NCI-H82 treated with DMSO at 0.1 percent for 48 hours (cell line): ENCODE results near the gene SGSM1.

Source experiments
- DNase-seq: peaks from one replicate; lab custom pipeline; 2025; ENCODE audit not compliant: unreplicated experiment; lab: John Stamatoyannopoulos, UW

SGSM1 gene

DNA sequence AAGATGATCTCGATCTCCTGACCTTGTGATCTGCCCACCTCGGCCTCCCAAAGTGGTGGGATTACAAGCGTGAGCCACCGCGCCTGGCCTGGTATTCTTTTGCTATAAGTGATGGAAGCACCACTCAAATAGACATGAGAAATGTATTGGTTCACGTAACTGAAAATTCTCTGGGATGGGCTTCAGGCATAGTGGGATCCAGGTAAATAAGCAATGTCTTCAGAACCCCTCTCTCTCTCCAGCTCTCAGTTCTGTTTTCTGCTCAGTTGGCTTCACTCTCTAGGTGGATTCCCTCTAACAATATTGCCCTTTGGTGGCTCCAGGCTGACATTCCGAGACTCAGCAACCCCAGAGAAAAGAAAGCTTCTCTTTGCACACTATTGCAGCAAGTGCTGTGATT, 141.4 kb downstream of the SGSM1 start:
- DNase-seq: no peak

DNA sequence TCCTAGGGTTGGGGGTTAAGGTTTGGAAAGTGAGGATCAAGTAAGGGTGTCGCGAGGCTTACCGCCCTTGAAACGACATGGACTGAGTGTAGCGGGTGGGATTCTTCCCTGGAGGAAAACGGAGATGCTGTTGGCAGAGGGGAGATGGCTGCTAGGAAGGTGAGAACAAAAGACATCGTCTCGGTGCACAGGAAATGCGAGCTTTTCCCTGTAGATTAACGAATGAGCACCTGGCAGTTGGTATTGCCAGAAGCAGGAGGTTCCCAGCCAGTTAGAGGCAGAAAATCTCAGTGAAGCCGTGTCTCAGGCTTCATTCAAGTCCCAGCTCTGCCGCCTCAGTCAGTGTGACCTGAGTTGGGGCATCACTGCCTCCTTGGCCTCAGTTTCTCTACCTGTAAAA, 141.9 kb downstream of the SGSM1 start:
- DNase-seq: no peak

DNA sequence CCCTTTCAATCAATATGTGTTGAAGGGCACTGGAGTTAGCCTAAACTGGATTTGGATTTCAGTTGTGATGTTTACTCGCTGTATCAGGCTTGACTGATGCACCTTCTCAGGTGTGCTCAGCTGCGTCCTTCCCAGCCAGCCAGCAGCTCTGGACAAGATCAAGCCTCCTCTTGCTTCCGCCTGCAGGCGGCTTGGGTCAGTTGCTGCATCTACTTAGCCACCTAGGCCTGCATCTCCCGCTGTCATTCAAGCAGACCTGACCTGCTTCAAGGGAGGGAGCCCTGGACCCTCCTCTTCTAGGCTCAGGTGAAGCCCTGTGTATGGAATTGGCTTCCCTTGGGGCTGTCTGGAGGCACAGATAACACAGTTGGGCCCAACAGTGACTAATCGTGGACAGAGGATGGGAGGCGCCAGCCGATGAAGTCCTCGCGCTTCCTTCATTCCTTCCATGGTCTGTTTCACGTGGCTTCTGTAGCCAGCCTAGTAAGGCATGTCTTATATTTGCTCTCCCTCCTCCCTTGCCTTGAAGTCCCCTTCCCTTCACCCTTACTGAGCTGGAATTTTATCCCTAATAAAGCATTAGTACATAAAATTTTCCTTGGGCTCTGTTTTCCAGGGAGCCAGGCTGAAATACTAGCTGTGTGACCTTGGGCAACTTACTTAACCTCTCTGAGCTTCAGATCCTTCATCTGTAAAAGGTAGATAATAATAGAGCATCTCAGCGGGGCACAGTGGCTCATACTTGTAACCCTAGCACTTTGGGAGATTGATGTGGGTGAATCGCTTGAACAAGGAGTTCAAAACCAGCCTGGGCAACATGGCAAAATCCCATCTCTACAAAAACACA, 142.6 kb downstream of the SGSM1 start:
- DNase-seq: no peak

DNA sequence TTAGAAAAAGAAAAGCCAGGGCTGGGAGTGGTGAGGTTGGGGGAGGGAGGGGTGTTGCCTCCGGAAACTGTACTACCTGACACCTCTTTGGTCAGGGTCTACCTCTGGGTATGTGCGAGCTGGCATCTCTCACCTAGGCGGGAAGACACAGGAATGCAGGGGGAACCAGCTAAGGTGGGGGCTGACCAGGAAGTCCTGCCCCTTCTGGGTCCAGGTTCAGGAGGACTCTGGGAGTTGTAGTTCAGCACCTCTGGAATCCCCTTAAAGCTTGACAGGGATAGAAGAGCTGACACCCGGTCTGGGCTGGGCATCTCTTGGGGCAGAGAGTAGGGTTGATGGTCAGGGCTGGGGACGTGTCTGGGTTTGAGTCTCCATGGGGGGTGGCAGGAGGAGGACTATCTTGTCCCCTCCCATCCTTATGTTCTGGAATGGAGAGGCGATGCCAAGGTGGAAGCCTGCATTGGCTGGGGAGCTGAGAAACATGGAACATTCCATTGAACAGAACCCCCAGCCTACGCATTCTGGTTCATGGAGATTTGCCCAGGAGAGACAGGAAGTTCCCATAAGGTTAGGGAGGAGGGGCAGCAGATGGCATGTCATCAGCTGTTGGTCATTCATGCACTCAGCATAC, 144.4 kb downstream of the SGSM1 start:
- DNase-seq: peak; percentile 15

DNA sequence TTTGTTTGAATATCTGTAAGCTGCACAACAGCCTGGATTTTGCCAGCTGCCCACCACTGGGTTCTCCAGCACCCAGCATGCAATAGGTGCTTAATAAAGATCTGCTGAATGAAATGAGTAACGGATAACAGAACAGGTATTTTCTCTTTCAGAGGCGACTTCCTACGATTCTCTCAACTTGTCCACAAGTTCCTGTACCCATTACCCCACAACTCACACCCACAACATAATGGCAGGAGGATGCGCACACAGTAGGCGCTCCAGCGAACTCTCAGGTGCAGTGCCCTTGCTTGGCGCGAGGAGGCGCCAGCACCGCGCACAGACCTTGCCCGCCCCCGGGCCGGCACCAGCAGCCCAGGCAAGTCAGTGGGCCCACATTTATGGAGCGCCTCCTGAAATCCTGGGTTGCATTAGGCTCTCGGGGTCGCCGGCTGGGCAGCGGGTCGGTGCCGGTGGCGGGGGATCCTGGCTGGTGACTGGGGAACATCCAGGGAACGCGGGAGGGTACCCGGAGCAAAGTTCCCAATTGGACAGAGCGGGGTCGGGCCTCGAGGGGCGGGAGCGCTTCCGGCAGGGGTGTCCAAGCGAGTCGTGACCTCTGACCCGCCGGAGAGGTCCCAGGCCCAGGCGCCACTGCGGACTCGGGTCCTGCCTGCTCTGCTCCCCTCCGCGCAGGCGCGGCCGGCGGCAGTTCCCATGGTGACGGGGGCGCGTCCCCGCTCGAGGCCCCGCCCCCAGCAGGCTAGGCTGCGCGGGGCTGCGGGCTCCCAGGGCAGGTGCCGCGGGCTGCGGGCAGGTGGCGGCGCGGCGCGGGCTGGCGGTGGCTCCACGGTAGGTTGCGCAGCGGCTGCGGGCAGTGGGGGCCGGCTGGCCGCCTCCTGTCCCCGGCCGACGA, 146.2 kb downstream of the SGSM1 start, which contains the start of gene KIAA1671:
Gene KIAA1671, plus strand, starts transcription at position 775 of the 895 bp plus-strand sequence. CDS start 75,284 bp downstream, outside the sequence.
- DNase-seq: peak; percentile 23

DNA sequence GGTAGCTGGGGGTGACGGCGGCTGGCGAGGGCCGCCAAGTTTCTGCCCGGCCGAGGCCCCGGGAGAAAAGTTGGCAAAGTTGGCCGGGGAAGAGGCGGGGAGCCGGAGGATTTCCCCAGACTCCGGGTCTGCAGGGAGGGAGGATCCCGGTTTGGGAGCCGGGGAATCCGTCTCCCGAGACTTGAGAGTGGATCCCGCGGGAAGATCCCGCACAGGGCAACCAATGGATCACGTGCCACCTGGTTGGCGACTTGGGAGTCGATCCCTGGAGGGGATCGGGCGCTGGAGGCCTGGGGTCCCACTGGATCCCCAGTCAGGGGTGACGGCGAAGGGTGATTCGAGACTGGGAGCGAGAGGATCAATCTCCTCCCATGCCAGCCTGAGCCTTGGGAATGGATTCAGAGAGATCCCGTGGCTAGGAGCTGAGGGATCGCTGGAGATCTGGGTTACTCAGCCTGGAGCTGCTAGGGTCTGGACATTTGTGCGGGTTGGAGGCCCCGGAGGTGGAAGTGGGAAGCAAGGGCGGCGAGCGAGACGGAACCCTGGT, 146.9 kb downstream of the SGSM1 start:
- DNase-seq: no peak

DNA sequence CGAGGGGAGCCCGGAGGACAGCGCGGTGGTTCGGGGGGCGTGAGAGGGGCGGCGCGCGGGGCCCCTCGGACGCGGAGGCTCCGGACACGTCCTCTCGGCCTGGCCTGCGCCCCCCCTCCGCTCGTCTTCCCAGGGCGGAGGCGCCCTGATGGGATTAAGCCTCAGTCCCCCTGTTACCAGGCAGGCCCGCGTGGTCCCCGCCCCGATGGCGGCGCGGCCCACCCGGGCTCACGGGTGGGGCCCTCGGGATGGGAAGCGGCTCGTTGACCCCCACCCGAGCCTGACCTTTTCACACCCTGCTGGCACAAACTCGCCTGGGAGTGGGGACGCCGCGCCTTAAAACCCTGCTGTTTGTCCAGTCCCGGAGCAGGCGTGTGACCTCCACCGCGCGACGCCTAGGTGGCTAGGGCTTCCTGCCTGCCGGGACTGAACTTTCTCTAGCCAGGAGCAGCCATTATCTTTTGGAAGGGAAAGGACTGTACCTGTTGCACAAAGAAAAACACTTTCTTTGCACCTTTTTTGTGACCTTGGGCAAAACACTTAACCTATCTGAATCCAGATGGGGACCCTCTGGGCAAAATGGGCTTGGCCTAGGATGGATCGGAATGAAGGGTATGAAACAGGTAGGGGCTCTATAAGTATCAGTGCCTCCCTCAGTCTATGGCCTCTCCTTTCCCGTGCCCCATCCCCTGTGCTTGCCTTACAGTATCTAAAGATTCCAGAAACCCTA, 147.5 kb downstream of the SGSM1 start:
- no peak for DNase-seq

DNA sequence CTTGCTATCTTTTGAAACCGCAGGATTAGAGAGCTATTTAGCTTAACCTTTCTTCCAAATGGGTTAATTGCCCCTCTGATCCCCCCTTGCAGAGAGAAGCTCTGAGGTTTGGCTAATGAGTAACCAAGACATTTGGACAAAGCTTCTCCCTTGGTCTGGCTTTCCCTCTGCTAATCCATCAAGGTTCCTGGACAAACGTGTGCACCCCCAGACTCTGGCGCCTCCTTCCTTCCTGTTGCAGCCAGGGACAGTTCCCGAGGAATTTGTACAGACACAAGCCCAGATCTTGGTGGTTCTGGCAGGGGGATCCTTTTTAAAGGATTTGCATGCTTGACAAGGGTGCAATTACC, 148.1 kb downstream of the SGSM1 start:
- peak; percentile 8 for DNase-seq

DNA sequence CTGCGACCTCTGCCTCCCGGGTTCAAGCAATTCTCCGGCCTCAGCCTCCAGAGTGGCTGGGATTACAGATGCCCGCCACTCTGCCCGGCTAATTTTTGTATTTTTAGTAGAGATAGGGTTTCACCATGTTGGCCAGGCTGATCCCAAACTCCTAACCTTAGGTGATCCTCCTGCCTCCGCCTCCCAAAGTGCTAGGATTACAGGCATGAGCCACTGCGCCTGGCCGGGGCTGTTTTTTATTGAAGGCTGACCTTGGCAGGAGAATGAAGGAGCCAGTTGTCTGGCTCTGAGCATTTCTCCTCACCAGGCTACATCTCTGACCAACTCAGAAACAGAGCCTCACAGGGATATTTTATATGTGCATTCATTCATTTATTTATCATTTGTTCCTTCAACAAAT, 148.8 kb downstream of the SGSM1 start:
- no peak for DNase-seq

DNA sequence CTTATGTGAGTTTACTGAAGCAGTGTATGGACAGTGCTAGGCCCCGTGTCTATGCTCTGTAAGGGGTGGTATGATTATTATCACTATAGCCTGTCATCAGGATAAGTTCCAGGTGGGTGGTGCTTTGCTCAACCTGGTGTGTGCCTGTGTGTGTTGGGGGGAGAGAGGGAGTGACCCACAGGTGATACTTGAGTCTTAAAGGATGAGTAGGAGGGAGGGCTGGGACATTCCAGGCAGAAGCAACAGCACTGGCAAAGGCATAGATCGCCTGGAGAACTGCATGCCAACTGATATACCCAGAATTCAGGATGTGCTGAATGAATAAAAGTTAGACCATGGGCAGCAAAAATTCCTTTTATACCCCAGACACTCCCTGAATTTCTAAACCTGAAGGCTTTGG, 151.0 kb downstream of the SGSM1 start:
- DNase-seq: no peak

DNA sequence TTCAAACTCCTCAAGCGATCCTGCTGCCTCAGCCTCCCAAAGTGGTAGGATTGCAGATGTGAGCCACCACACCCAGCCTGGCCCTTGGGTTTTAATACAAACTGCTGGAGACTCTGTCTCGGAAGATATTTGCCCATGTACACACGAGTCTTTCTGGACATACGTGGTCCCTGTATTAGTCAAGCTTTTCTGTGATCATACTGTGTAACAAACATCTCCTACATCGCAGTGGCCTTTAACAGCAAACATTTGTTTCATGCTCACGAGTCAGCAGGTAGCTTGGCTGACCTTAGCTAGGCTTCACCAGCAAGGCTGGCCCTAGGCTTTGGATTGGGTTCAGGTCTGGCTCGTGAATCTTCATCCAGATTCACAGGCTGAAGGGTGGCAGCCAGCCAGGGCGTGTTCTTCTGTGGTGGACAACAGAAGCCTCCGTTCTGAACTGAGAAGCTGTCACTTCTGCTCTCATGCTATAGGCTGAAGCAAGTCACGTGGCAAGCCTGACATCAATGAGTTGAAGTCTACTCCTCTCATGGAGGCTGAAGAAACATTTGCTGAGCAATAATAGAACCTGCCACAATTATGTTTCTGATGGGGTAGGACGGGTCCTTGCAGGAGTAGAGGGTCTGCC, 155.3 kb downstream of the SGSM1 start:
- no peak for DNase-seq

DNA sequence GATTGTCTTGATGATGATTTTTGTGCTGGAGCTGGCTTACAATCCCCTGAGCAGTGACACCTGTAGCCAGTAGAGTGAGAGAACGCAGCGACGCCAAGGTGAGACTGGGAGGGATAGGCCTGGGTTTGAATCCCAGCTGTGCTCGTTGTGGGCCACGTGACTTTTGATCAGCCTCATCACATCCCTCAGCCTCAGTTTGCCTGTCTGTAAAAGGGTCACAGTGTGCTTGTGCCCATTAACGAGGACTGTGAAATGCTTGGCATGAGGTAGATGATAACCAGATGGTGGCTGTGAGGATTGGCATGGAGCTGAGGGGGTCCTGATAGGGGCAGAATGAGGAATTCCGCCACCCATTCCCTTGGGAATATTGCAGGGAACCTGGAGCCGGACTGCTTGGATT, 156.1 kb downstream of the SGSM1 start:
- no peak for DNase-seq

DNA sequence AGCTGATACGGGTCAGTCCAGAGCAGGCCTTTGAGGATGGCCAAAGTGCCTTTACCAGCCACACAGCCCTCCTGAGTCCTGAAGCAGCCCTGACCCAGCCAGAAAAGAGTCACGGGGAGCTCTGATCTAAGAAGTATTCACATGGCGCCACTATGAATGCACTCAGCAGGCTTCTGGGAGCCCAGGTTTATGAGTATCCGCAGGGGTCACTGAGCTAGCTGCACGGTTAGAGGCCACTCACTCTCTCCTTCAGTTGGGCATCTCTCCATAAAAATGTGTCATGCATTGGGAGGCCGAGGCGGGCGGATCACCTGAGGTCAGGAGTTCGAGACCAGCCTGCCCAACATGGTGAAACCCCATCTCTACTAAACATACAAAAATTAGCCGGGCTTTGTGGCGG, 156.8 kb downstream of the SGSM1 start:
- DNase-seq: no peak

DNA sequence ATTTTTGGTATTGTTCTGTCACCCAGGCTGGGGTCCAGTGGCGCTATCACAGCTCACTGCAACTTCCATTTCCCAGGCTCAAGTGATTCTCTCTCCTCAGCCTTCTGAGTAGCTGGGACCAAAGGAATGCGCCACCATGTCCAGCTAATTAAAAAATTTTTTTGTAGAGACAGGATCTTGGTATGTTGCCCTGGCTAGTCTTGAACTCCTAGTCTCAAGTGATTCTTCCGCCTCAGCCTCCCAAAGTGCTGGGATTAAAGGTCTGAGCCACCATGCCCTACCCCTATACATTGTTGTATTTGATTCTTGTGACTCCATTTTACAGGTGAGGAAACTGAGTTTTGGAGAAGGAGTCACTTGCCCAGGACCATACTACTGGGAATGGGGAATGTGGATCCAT, 158.4 kb downstream of the SGSM1 start:
- DNase-seq: no peak

DNA sequence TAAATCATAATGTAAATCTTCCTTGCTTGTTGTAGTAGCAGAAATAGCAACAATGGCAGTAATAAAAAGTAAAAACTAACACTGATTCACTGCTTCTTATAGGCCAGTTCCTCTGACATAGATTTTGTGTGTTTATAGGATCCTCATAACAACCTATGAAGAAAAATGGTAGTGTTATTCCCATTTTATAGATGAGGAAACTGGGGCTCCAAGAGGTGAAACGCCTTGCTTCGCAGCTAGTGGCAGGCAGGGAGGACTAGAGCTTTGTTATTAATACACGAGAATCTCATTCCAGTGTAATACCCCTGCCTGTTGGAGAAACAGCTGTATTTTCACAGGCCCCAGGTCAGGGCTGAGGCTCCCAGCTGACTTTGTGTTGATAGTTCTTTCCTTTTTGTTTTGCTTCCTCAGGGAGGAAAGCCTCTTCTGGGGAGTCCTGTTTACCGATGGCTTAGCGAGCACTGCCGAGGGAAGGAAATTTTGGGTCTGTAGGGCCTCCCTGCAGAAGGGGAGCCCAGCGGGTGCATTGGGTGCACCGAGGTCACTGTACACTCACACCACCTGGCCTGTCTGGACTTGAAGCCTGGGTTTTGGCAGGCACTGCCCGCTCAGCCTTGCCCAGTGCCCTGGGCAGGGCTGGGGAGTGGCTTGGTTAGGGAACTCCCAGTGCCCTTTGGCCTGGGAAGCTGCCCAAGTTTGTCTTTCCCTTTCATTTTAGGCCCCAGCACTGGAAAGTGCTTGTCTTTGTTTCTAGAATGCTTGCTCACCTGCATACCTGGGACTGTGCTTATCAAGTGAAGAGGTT, 160.0 kb downstream of the SGSM1 start:
- no peak for DNase-seq

DNA sequence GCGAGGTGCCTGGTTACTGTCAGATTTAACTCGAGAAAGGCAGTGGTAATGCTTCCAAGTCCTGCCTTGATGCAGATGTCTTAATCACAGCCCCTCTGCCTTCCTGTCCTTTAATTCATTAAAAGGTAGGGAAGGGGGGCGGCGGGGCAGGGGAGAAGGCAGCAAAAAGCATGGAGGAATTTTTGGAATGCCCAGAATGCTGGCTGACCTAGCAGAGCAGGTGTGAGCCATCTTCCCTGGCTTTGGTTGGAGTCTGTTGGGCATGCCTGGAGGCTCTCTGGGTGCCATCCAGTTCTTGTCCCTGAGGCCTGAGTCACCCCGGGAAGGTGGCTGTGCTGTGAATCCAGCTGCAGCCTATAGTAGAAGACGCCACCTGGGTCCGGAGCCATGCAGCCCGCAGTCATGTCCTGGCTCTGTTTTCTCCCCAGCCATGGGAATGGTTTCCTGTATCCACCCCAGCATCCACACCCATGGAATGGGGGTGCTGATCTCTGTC, 162.1 kb downstream of the SGSM1 start:
- no peak for DNase-seq

DNA sequence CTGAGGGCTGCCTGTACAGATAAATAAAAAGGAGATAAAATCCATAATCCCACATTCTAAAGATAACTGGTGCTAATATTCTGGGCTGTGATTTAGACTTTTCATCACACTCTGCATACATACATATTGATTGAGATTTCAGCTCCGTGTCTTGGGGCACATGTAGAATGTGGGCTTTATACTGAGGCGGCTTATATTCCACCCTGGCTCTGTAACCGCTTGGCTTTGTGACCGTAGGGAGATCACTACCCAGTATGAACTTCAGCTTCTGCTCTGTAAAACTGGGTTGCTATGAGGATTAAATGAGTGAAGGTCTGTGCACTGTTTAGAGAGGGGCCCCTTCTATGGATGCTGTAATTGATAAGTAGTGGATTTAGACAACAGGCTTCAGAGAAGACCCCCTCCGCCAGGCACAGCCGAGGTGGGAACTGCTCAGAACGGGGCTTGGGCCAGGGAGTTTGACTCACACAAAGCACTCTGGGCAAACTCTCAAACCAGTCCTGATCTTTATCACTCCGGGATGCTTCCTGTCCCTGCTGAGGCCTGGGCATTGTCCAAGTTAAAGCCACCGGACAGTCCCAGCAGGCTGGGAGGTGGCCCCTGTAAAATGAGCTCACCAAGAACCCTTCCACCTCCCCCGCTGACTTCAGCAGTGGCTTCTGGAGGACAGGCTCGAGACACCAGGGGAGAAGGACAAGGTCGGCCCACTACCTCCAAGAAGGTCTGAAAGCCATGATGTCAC, 163.7 kb downstream of the SGSM1 start:
- no peak for DNase-seq

DNA sequence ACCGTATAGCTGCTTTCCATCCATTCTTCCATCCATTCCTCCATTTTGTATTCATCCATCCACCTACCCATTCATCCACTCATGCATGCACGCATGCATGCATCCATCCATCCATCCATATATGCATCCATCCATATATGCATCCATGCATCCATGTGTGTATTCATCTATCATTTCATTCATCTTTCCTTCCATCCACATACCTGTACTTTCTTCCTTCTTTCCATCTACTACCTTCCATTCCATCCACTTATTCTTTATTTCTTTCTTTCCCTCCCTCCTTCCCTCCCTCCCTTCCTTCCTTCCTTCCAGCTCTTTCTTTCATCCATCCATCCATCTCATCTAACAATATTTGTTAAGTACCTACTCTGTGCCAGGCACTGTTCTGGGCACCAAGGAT, 166.4 kb downstream of the SGSM1 start:
- no peak for DNase-seq

DNA sequence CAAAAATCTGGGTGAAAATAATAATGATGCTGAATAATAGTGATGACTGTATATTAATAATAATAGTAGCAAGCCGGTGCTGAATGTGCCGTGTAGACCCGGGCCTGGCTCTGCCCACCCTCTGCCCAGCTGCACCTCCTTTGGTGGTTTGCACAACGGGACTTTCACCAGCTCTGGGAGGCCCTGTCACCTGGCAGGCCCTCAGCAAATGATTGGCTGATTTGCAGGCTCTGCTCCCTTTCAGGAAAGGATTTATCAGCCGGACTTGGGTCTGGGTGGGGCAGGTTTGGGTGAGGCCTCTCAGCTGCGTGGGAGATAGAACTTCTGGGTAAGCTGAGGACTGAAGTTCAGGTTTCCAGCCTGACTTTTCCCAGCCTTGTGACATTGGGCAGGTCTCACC, 167.9 kb downstream of the SGSM1 start:
- DNase-seq: no peak
